ENCODE data around the gene UNC93A. TPM values are rescaled to one million over a fixed set of nuclear protein-coding genes. Genes with fewer than 3 reads are reported as not detected.
A peak's percentile ranks its signal among the peaks of the same experiment; 100 is the strongest.

Gene UNC93A
- polyA plus RNA-seq, 3 donors = 3.0 to 14.3 (median 7.4) TPM

DNA sequence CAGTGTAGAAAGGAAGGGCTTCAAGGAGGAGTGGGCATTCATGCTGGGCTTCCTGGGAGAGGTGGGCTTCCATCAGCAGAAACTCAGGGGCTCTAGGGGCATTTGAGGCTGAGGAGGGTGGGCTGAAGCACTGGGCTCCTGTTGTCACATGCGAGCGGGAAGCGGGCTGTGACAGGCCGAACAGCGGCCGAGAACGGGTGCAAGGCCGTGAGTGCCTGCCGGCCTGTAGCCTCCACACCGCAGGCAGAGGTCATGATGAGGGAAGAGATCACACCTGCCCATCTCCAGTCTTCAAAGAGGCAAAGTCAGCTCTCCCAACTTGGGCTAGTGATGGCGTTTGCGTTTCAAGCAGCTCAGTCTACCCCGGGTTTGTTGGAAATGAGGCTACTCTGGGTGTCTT is 34.7 kb downstream of the UNC93A start:
- no peak for DNase-seq (ENCODE audit: extremely low read depth in 1 of 11, low read depth in 9 of 11, low spot score in 4 of 11)

DNA sequence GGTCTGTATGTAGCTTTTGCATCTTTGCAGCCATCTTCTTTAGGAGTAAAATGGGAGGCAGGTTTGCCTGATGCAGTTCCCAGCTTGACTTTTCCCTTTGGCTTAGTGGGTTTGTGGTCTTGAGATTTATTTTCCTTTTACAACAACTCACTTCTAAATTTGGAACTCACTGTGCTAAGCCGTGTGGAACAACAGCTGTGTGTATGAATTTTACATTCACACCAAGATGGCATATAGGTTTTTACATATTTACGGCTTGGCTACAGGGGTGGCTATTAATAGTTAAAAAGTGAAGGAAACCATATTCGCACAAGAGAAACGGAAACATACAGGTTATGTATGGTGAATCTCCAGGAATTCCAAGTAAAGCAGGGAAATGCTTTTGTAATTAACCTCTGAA is 36.3 kb downstream of the UNC93A start:
- no peak for DNase-seq (ENCODE audit: extremely low read depth in 1 of 11, low read depth in 9 of 11, low spot score in 4 of 11)

DNA sequence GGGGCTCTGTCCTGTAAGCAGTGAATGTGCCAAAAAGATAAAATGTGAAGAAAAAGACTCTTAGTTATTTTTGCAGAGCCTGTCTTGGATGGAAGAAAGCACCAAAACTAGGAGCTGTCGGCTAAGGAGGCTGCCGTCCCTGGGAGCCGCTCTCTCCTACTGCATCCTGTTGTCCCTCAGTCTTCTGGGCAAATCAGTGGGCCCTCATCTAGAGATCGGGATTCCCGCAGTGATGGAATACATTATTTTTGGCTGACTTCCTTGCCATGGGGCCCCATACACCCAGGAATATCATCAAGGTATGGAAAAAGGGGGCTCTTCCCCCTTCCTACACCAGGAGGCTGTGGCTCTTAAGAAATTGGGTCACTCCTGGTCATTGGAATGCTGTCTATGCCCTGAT is 37.0 kb downstream of the UNC93A start:
- no peak for DNase-seq (ENCODE audit: extremely low read depth in 1 of 11, low read depth in 9 of 11, low spot score in 4 of 11)

DNA sequence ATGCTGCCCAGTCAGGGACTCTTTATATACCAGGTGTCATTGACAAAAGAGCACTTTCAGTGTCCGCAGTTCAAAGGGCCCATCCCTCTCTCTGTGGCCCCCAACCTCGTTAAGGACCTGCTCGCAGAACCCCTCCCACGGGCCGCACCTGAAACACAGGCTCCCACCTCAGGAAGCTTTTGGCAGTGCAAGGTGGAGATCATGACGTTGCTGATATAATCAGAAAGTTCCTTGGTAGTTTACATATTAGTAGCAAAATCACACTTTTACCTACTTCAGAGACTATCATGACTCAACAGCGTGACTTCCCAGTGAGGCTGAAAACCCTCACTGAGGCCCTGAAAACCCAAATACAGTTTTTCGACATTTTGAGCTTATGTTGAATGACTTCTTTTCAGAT is 37.9 kb downstream of the UNC93A start:
- DNase-seq (ENCODE audit: extremely low read depth in 1 of 11, low read depth in 9 of 11, low spot score in 4 of 11) = no peak

DNA sequence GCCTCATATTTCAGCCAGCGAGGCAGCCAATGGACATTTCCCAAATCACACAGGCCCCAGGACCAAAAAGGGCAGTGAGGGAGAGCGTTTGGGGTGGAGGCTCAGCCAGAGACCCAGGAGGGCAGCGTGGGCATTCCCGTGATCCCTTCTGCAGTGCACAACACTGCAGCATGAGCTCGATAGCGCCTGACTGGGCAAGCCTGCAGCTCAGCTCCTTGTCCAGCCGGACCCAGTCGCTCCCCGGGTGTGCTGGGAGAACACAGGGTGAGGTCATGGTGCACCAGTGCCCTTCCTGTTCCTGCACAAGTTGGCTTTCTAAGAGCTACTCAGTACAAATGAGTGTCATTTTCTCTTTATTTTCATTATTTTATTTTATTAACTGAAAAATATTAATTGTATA is 39.6 kb downstream of the UNC93A start:
- no peak for DNase-seq (ENCODE audit: extremely low read depth in 1 of 11, low read depth in 9 of 11, low spot score in 4 of 11)

DNA sequence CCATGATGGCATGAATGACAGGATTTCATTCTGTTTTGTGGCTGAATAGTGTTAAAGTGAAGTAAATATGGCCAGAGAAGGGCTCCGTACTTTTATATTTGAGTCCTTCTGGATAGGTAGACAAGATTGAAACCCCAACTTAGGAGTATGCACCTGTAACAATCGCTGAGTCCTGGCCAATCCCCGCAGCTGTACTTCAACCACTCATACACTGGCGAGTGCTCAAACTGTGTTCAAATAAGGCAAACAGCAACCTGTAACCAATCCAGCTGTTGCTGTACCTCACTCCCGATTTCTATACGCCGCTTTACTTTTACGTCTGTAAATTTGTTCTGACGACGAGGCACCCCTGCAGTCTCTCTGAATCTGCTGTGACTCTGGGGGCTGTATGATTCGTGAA is 40.5 kb downstream of the UNC93A start:
- no peak for DNase-seq (ENCODE audit: extremely low read depth in 1 of 11, low read depth in 9 of 11, low spot score in 4 of 11)

DNA sequence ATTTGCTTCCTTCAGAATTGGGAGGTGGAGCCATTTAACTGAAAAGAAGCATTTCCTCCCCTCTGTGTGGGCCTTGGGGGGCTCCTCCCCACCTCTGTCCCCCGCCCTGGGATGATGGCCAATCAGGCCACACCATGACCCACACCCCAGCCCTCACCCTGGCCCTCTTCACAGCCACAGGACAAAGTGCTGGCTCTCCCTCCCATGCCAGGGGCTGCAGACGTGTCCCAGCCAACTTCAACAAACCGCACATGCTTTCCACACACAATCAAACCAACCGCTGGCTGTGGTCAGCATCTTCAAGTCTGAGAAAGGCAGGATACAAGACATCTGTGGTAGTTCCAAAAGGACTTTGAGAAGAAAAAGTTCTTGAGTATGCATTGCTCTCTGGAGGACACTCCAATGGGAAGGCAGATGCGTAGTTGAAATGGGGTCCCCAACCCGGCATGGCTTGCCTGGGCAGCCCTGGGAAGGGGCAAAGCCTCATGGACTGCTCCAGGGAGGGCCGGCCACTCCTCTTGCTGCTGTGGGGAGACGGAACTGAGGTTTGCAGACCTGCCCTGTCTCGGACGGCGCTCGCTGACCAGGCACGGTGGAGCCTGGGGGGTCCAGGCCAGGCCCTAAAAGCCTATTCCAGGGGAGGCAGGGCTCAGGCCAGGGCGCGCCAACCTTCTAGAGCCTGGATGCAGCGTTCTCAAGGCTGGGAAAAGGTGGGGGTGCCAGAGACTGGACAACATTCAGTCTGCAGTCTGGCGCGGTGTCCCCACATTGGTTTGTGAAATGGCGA is 45.9 kb downstream of the UNC93A start:
- DNase-seq (ENCODE audit: extremely low read depth in 1 of 11, low read depth in 9 of 11, low spot score in 4 of 11) = peak in 4 of 11 donors; percentile 48 to 70 (median 60)

DNA sequence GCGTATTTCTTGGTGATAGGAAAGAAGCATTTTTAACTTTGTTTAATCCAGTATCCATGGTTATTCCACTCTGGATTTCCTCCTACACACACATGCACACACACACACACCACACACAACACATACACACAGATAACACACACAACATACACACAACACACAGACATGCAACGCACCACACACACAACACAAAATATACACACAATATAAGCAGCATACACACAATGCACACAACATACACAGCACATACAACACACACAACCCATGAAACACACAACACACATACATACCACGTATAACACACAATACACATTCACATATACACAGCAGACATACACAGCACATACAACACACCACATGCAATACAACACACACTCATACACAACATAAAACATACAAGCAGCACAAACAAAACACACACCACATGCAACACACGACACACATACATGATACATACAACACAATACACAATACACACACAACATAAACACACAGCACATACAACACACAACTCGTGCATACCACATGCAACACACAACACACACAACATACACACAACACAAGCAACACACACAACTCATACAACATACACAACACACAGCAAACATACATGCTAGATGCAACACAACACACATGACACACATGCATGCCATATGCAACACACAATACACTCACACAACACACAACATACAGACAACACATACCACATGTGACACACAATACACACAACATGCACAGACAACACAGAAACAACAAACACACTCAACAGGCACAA is 46.7 kb downstream of the UNC93A start:
- DNase-seq (ENCODE audit: extremely low read depth in 1 of 11, low read depth in 9 of 11, low spot score in 4 of 11) = no peak

DNA sequence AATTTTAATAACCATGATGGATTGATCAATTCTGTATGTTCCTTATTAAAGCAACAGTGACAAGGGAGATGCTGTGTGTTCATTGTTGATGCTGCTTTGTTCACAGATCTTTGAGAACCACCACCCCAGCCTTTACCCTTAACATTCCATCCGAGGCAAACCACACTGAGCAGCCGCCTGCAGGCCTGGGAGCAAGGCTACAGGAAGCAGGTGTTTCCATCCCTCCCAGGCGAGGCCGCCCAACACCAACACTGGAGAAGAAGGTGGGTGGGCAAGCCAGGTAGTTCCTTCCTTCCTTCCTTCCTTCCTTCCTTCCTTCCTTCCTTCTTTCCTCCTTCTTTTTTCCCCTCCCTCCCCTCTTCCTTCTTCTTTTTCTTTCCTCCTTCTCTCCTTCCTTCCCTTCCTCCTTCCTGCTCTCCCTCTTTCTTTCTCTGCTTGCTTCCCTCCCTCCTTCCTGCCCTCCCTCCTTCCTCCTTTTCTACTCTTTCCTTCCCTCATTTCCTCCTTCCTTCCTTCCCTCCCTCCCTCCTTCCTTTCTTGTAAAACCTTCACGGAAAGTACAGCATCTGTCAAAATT is 47.5 kb downstream of the UNC93A start:
- DNase-seq (ENCODE audit: extremely low read depth in 1 of 11, low read depth in 9 of 11, low spot score in 4 of 11) = no peak

DNA sequence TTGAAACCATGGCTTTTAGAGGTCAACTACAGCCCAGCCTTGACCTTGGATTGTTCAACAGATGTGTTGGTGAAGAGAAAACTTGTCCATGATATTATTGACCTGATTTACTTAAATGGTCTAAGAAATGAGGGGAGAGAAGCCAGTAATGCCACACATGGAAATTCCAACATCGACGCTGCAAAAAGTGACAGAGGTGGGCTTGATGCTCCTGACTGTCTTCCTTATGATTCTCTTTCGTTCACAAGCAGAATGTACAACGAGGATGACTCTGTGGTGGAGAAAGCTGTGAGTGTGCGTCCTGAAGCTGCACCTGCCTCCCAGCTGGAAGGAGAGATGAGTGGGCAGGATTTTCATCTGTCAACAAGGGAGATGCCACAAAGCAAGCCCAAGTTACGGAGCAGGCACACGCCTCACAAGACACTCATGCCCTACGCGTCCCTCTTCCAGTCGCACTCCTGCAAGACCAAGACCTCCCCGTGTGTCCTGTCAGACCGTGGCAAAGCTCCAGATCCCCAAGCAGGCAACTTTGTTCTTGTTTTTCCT is 50.0 kb downstream of the UNC93A start:
- no peak for DNase-seq (ENCODE audit: extremely low read depth in 1 of 11, low read depth in 9 of 11, low spot score in 4 of 11)

DNA sequence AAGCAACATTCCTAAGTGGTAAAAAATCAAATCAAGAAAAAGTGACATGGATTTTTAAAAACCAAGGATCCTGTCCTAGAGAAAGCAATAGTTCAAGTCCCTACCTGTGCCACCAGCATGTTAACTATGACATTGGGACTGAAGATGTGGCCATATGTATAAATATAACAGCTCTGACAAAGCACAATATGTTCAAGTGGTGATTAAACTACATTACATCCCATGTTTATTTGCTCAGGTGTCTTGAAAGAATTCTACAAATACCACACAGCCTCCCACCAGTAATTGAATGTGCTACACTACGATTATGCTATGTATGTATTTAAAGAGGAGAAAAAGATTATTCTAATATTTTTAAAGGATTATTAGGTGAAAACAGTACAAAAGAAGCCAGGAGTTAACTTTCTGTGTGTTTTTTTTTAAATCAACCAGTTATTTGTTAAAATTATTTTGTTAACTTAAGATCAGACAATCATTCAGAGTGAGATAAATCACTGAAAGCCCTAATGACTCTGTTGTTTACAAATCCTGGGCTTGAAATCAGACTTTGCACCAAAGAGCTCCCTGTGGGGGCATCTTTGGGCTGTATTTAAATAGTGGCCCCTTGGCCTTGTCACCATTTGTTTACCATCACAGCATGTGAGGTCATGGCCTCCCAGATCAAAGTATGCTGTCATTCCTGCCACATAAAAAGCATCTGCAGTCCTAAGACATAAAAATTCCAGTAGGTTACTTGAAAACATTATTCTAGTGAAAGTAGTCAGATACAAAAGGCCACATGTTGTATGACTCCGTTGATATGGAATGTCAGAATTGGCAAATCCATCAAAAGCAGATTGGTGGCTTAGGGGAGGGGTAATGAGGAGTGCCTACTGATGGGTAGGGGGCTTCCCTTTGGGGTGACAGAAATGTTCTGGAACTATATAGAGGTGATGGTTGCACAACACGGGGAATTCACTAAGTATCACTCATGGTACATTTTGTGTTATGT is 50.8 kb downstream of the UNC93A start:
- DNase-seq (ENCODE audit: extremely low read depth in 1 of 11, low read depth in 9 of 11, low spot score in 4 of 11) = no peak

DNA sequence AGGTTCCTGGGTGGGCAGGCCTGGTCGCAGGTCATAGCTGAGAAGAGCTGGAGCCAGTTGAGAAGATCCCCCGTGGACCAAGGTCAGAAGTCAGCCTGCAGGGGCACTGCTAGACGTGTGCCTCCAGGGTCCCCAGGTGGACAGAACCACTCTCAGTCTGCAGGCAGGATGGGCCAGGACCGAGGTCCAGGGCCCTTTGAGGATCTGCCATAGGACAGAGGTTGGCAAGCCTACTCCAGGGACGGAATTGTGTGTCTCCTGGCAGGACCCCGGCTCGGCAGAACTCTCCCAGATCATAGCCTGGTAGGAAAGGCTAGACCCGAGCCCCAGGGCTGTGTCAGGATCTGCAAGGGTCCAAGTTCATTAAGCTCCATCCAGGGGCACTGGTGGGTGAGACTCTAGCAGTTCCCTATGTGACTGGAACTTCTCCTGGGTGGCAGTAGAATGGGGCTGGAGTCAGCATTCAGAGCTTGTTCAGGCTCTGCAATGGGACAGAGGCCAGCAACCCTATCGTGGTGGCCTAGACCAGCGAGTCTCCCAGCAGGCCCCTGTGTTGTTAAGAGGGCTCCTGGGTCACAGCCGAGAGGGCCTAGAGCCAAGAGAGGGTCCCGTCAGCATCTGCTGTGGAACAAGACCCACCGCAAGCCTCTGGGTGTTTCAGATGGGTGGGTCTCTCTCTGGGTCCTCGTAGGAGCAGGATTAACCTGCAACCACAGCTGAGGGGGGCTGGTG is 51.9 kb downstream of the UNC93A start:
- no peak for DNase-seq (ENCODE audit: extremely low read depth in 1 of 11, low read depth in 9 of 11, low spot score in 4 of 11)

DNA sequence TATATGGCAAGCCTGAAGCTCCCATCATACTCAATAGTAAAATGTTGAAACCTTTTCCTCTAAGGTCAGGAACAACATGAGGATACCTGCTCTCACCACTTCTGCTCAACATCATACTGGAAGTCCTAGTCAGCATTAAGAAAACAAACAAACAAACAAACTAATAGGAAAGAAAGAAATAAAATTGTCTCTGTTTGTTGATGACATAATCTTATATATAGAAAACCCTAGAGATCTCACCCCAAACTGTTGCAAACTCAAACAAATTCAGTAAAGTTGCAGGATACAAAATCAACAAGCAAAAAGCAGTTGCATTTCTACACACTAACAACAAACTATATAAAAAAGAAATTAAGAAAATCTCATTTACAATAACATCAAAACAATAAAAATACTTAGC is 54.2 kb downstream of the UNC93A start:
- DNase-seq (ENCODE audit: extremely low read depth in 1 of 11, low read depth in 9 of 11, low spot score in 4 of 11) = no peak

DNA sequence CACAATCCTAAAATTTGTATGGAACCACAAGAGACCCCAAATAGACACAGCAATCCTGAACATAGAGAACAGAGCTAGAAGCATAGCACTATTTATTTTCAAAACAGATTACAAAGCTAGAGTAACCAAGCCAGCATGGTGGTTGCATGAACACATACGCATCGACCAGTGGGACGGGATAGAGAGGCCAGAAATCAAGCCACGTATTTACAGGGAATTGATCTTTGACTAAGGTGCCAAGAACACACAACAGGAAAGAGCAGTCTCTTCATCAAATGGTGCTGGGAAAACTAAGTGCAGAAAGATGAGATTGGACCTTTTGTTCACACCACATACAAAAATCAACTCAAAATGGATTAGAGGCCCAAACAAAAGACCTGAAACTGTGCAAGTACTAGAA is 54.8 kb downstream of the UNC93A start:
- no peak for DNase-seq (ENCODE audit: extremely low read depth in 1 of 11, low read depth in 9 of 11, low spot score in 4 of 11)

DNA sequence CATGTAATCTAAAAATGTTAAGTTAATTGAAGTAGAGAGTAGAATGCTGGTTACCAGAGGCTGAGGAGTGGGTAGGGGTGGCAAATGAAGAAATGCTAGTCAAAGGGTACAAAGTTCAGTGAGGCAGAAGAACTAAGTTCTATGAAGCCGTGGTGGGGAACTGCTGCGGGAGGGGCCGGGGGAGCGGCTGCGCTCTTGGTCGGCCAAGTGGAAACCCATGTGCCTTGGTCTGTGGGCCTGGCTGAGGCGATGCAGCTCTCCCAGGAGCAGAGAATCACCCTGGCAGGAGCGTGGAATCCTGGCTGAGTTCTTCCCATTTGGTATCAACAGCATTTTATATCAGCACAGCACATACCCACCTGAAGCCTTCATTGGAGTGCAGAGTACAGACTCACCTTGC is 56.1 kb downstream of the UNC93A start:
- no peak for DNase-seq (ENCODE audit: extremely low read depth in 1 of 11, low read depth in 9 of 11, low spot score in 4 of 11)

DNA sequence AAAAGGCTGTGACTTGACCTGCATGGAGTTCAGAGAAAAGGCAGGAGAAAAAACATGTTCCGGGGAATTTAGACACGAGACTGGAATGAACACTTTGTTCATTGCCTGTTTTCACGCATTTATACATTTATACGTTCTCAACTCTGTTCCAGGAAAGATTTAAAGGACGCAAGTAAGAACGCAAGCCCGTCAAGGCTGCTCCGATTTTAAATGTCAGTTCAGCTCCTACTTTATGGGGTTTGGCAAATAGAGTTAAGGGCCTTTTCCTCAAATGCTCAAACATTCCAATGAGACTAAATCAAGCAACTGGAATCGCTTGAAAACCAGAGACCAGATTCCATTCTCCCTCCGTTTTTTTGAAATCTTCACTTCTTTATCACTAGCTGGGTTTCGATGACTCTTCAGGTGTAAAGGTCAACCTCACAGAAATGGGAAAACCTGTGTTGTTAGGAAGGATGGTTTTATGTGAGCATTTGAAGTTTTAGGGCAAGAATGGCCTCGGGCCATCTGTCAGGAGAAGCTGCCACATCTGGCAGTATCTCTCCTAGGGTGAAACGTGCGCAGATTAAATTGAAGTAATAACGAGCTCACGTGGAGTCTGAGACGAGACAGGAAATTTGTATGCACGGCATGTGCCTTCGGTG is 58.6 kb downstream of the UNC93A start:
- DNase-seq (ENCODE audit: extremely low read depth in 1 of 11, low read depth in 9 of 11, low spot score in 4 of 11) = no peak

DNA sequence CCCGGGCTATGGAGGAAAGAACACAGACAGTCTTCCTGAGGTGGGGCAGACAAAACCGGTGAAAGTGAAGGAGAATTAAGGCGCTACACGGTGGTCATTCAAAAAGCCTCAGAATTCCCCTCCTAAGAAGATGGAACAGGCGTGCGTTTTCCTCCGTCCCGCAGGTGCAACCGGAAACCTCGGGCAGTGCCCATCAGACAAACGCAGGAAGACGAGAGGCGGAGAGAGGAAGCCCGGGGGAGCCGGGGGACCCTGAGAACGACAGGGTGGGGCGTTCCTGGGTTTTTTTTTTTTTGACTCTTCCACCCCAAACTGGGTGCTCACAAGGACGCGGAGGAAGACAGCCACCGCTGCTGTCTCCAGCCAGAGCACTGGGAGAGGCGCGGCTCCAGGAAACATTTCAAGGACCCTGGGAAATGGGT is 59.2 kb downstream of the UNC93A start:
- no peak for DNase-seq (ENCODE audit: extremely low read depth in 1 of 11, low read depth in 9 of 11, low spot score in 4 of 11)
